Testis (tissue), 3 donors: Measurements from ENCODE around the gene COPB1. TPM values are rescaled to one million over a fixed set of nuclear protein-coding genes. Genes with fewer than 3 reads are reported as not detected.
A peak's percentile ranks its signal among the peaks of the same experiment; 100 is the strongest.

Experiments used
- DNase-seq: peaks from one replicate; pipeline ENCODE4 v3.0.0-alpha.2; 2019
- H3K27ac ChIP-seq, 2 donors: fragments of 200-600 bp; sonication (generic); one replicate each; pipeline ENCODE4 v1.5.1; 2019
- H3K27me3 ChIP-seq: fragments of 200-600 bp; sonication (generic); one replicate; pipeline ENCODE4 v1.5.1; 2019
- H3K36me3 ChIP-seq: fragments of 200-600 bp; sonication (generic); one replicate; pipeline ENCODE4 v1.5.1; 2017; ENCODE audit warnings: low read depth; ENCODE audit errors: missing control alignments
- H3K4me1 ChIP-seq: fragments of 200-600 bp; sonication (generic); one replicate; pipeline ENCODE4 v1.5.1; 2019
- H3K4me3 ChIP-seq, 2 donors: fragments of 200-600 bp; sonication (generic); one replicate each; pipeline ENCODE4 v1.5.1; 2017 to 2019
- H3K9me3 ChIP-seq: fragments of 200-600 bp; sonication (generic); one replicate; pipeline ENCODE4 v1.5.1; 2017
- CTCF ChIP-seq, 3 experiments: fragments of 450-650 bp in 2 of 3; fragments of 200-600 bp in 1 of 3; sonication (generic) in 1 of 3; IDR thresholded peaks; one replicate each; pipeline ENCODE4 v1.5.1; 2016 to 2019; ENCODE audit warnings: antibody characterized with exemption in 3 of 3, mild to moderate bottlenecking in 2 of 3, moderate library complexity in 1 of 3
- POLR2A ChIP-seq: fragments of 450-650 bp; IDR thresholded peaks from one replicate; pipeline ENCODE4 v1.6.1; 2017; ENCODE audit warnings: antibody characterized with exemption, mild to moderate bottlenecking, moderate library complexity
- WGBS, 2 donors: methylation state at CpG; one replicate each; pipeline ENCODE4 v1.1.5; 2018; 5-methylcytosine and 5-hydroxymethylcytosine counted together
- intact Hi-C: fragments of 100-400 bp; cut with DNase I; formaldehyde crosslinking; loops from one replicate; pipeline ENCODE4 v1.15.1; 2023; ENCODE audit warnings: low total_unique reads
- polyA plus RNA-seq: library from polyadenylated mRNA; stranded (reverse); fragments of 350-450 nt; fragmentation: Illumina TruSeq; extraction: RNeasy Lipid Tissue Mini Kit (QIAGEN cat#74804); gene quantifications from one replicate; pipeline ENCODE4 v1.2.3, GENCODE V29; 2014; ENCODE audit warnings: low read depth, low replicate concordance; ENCODE audit not compliant: insufficient read depth
- total RNA-seq, 2 donors: library from RNA; depleted of rRNA; stranded (reverse); fragments of >200 nt; gene quantifications; one replicate each; pipeline ENCODE4 v1.2.3, GENCODE V29; 2016

The COPB1 gene
- total and polyA plus RNA-seq, 3 donors from 2014 or later: 71.7 to 87.3 (median 83.5) TPM

GRCh38 chr11:14543260-14543659, 43.6 kb upstream of the COPB1 start:
- no peaks in the 10 kb centered on the region for H3K36me3 ChIP-seq
- no peaks in the 10 kb centered on the region for H3K9me3 ChIP-seq
- H3K27me3 ChIP-seq: no peaks in the 10 kb centered on the region
- intact Hi-C loops: loop anchor here (10.0 kb wide), 1 partner anchor 362 kb away; no protein-coding TSS in a partner anchor
- 68 to 87% methylated on average over 1 of the region's 1 CpG for WGBS, 2 donors
- no peak for DNase-seq
- H3K27ac ChIP-seq: no peak overlapping the region
- TF ChIP-seq CTCF (IDR thresholded peaks at IDR 0.05): no peak
- no peak overlapping the region for H3K4me3 ChIP-seq
- H3K4me1 ChIP-seq: peaks cover 34% of the 10 kb centered on the region

GRCh38 chr11:14542324-14542723, 42.7 kb upstream of the COPB1 start:
- H3K4me3 ChIP-seq: no peak overlapping the region
- no peak for DNase-seq
- TF ChIP-seq POLR2A (no peak), CTCF (IDR thresholded peaks at IDR 0.05) (no peak)
- H3K36me3 ChIP-seq: no peaks in the 10 kb centered on the region
- H3K9me3 ChIP-seq: no peaks in the 10 kb centered on the region
- peaks cover 36% of the 10 kb centered on the region for H3K4me1 ChIP-seq
- H3K27ac ChIP-seq: no peak overlapping the region
- intact Hi-C loops: loop anchor here (10.0 kb wide), 1 partner anchor 362 kb away; no protein-coding TSS in a partner anchor
- H3K27me3 ChIP-seq: no peaks in the 10 kb centered on the region

- intact Hi-C loops: loop anchor here (10.0 kb wide), 1 partner anchor 363 kb away; no protein-coding TSS in a partner anchor
- Histone ChIP-seq H3K27ac (peak overlapping the region; percentile 31 to 78), H3K9me3 (no peaks in the 10 kb centered on the region), H3K4me3 (no peak overlapping the region), H3K27me3 (no peaks in the 10 kb centered on the region), H3K36me3 (no peaks in the 10 kb centered on the region), H3K4me1 (peaks cover 36% of the 10 kb centered on the region)
- 29 to 44% methylated on average over 6 of the region's 6 CpGs for WGBS, 2 donors
- TF ChIP-seq POLR2A: no peak
- no peak for TF ChIP-seq CTCF (IDR thresholded peaks at IDR 0.05)
- DNase-seq: peak; percentile 83
Observed at GRCh38 chr11:14541192-14541947, 41.8 kb upstream of the COPB1 start.

DNA sequence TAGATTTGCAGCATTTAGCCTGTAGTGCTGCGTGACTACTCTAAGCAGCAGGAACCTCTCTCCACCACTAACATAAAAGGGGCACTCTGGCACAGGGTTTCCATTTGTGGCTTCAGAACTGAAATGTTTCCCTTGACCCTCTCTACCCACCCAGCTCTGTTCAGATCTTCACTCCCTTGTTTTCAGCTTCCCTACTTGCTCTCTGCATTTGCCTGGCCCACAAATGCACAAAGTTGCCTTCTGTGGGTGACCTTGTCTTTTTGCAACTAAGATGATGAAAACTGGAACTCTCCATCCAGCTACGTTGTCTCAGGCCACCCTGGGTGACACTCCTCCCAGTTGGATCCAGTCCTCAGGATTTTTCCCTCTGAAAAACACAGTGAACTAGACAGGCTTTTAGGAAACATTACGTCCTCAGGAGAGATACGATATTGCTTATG, 40.4 kb upstream of the COPB1 start:
- no peaks in the 10 kb centered on the region for H3K9me3 ChIP-seq
- H3K4me3 ChIP-seq: no peak overlapping the region
- 17% methylated on average over 4 of the region's 4 CpGs for WGBS, 2 donors
- H3K27ac ChIP-seq: peak overlapping the region; percentile 31 to 78
- peaks cover 36% of the 10 kb centered on the region for H3K4me1 ChIP-seq
- no peaks in the 10 kb centered on the region for H3K36me3 ChIP-seq
- TF ChIP-seq POLR2A (no peak), CTCF (IDR thresholded peaks at IDR 0.05) (no peak)
- DNase-seq: peak; percentile 81
- intact Hi-C loops: loop anchor here (10.0 kb wide), 1 partner anchor 365 kb away; no protein-coding TSS in a partner anchor
- H3K27me3 ChIP-seq: no peaks in the 10 kb centered on the region
